Ovary (tissue), 9 donors: ENCODE results near the gene ZIC5. TPM values are rescaled to one million over a fixed set of nuclear protein-coding genes. Genes with fewer than 3 reads are reported as not detected.

Experiments used
- DNase-seq, 5 donors: peaks; one replicate each; pipeline ENCODE4 v3.0.0-alpha.2; 2019 to 2020
- H3K27ac ChIP-seq, 2 donors: fragments of 200-600 bp; one replicate each; pipeline versions ENCODE4 v1.5.1 to v1.8.0; 2019 to 2022
- H3K27me3 ChIP-seq: fragments of 200-600 bp; one replicate; pipeline ENCODE4 v1.8.0; 2022
- H3K36me3 ChIP-seq: fragments of 200-600 bp; sonication (generic); one replicate; pipeline ENCODE4 v1.5.1; 2019
- H3K4me1 ChIP-seq: one replicate; pipeline ENCODE4 v1.8.1; 2013; ENCODE audit warnings: mild to moderate bottlenecking, moderate library complexity; ENCODE audit not compliant: insufficient read depth
- H3K4me3 ChIP-seq: fragments of 200-600 bp; sonication (generic); one replicate; pipeline ENCODE4 v1.5.1; 2017
- H3K9me3 ChIP-seq, 2 donors: fragments of 200-600 bp in 1 of 2; sonication (generic) in 1 of 2; one replicate each; pipeline versions ENCODE4 v1.5.1 to v1.8.1; 2013 to 2019; ENCODE audit warnings: mild to moderate bottlenecking in 1 of 2, moderate library complexity in 1 of 2
- CTCF ChIP-seq, 3 donors: fragments of 450-650 bp in 2 of 3; fragments of 200-600 bp in 1 of 3; IDR thresholded peaks; one replicate each; pipeline versions ENCODE4 v1.5.1 to v1.8.0; 2016 to 2022; ENCODE audit warnings: antibody characterized with exemption in 3 of 3, mild to moderate bottlenecking in 1 of 3
- EP300 ChIP-seq: sonication (generic); formaldehyde crosslinking; IDR thresholded peaks from one replicate; pipeline ENCODE4 v1.6.1; 2017; ENCODE audit warnings: antibody characterized with exemption
- POLR2A ChIP-seq: fragments of 450-650 bp; IDR thresholded peaks from one replicate; pipeline ENCODE4 v1.6.1; 2017; ENCODE audit warnings: antibody characterized with exemption, mild to moderate bottlenecking, moderate library complexity
- WGBS, 3 donors: extraction: QIAGEN DNeasy Blood & Tissue Kit in 1 of 3; methylation state at CpG; one replicate each; pipeline versions ENCODE4 v1.1.5 to v1.1.7; 2013 to 2017; 5-methylcytosine and 5-hydroxymethylcytosine counted together
- intact Hi-C, 4 donors: fragments of 100-400 bp; cut with DNase I; formaldehyde crosslinking; loops; one replicate each; pipeline versions ENCODE4 v1.11.0 to v1.15.1; 2022 to 2023
- polyA plus RNA-seq, 2 donors: library from polyadenylated mRNA; stranded (reverse); fragments of 200-250 nt in 1 of 2; fragments of 350-450 nt in 1 of 2; fragmentation: Illumina TruSeq in 1 of 2; extraction: RNeasy Lipid Tissue Mini Kit (QIAGEN cat#74804) in 1 of 2; gene quantifications; one replicate each; pipeline ENCODE4 v1.2.3, GENCODE V29; 2013 to 2014
- total RNA-seq, 7 donors: library from RNA; depleted of rRNA in 2 of 7; stranded (reverse); fragments of >200 nt in 2 of 7; fragmentation: NEBNext Ultra II Directional in 3 of 7; extraction: Animal tissue kit (Norgen Biotek cat#: 25700) in 3 of 7; gene quantifications; one replicate each; pipeline versions ENCODE4 v1.1.0 to v1.2.4, GENCODE V29; 2016 to 2023
- donor health status: DM: no; HTN: no; CAD: no; lungs with moderate emphysema.
- donor health status: DM: no; HTN: no; CAD: no.
- donor health status: Bipolar disorder and iron deficiency.
- donor health status: DM: yes; HTN: yes; CAD: no.
- donor health status: DM: no; HTN: no; CAD: no.
- donor health status: DM: yes; HTN: yes; CAD: no.

Gene ZIC5
- total and polyA plus RNA-seq, 9 donors = 0.10 to 0.11 TPM; not detected in 7

- no peaks in the 10 kb centered on the region for H3K9me3 ChIP-seq
- WGBS, 3 donors = 9% methylated on average over 40 to 44 of the region's 44 CpGs
- H3K36me3 ChIP-seq = no peaks in the 10 kb centered on the region
- TF ChIP-seq EP300 (no peak), CTCF (IDR thresholded peaks at IDR 0.05) (no peak)
- no peak overlapping the region for H3K27ac ChIP-seq
- intact Hi-C loops = no loop called here
- H3K4me1 ChIP-seq = peaks cover 9% of the 10 kb centered on the region
- peaks cover 5% of the 10 kb centered on the region for H3K27me3 ChIP-seq
- no peak overlapping the region for H3K4me3 ChIP-seq
- DNase-seq = no peak
Observed at GRCh38 chr13:99984461-99985240, 13.1 kb upstream of the ZIC5 start.

GRCh38 chr13:99983499-99984401, 12.2 kb upstream of the ZIC5 start:
- 12 to 16% (median 14%) methylated on average over 42 of the region's 42 CpGs for WGBS, 3 donors
- Histone ChIP-seq H3K27me3 (peaks cover 5% of the 10 kb centered on the region), H3K36me3 (no peaks in the 10 kb centered on the region), H3K27ac (no peak overlapping the region), H3K4me3 (no peak overlapping the region), H3K9me3 (no peaks in the 10 kb centered on the region), H3K4me1 (peaks cover 13% of the 10 kb centered on the region)
- intact Hi-C loops = no loop called here
- DNase-seq = no peak
- no peak for TF ChIP-seq EP300
- no peak for TF ChIP-seq POLR2A
- no peak for TF ChIP-seq CTCF (IDR thresholded peaks at IDR 0.05)

GRCh38 chr13:99982731-99983498, 11.3 kb upstream of the ZIC5 start:
- intact Hi-C loops = no loop called here

More at GRCh38 chr13:99982731-99983498, 11.3 kb upstream of the ZIC5 start:
- H3K4me1 ChIP-seq = peaks cover 13% of the 10 kb centered on the region
- DNase-seq = no peak
- H3K27ac ChIP-seq = no peak overlapping the region
- TF ChIP-seq CTCF (IDR thresholded peaks at IDR 0.05) = no peak
- TF ChIP-seq POLR2A = no peak
- TF ChIP-seq EP300 = no peak
- no peak overlapping the region for H3K4me3 ChIP-seq
- peaks cover 0 to under 1% of the 10 kb centered on the region in 2 donors for H3K9me3 ChIP-seq
- peaks cover 5% of the 10 kb centered on the region for H3K27me3 ChIP-seq
- no peaks in the 10 kb centered on the region for H3K36me3 ChIP-seq
- WGBS, 3 donors = 10 to 11% (median 11%) methylated on average over 45 to 48 of the region's 48 CpGs
